ENCODE measurements around the gene STKLD1. TPM values are rescaled to one million over a fixed set of nuclear protein-coding genes. Genes with fewer than 3 reads are reported as not detected.

Gene STKLD1
- total RNA-seq, 3 donors from 2014 or later (not counting 1 experiment from before 2014, with no cell fraction given): 0.53 to 2.9 (median 1.1) TPM

GRCh38 chr9:133443248-133443647 lies 67.1 kb downstream of the STKLD1 start:
- Histone ChIP-seq H3K4me3 (ENCODE audit: low read length) (no peak overlapping the region), H3K27ac (ENCODE audit: low read length) (no peak overlapping the region), H3K4me1 (ENCODE audit: control insufficient read depth, insufficient read depth, low read length) (peaks cover 7% of the 10 kb centered on the region), H3K9me3 (ENCODE audit: control insufficient read depth, insufficient read depth, low read length) (no peaks in the 10 kb centered on the region), H3K27me3 (ENCODE audit: control insufficient read depth, insufficient read depth, low read length) (no peaks in the 10 kb centered on the region), H3K36me3 (ENCODE audit: control insufficient read depth, insufficient read depth, low read length) (no peaks in the 10 kb centered on the region)
- Mint-ChIP-seq H3K9me3 (no peaks in the 10 kb centered on the region), H3K4me3 (no peak overlapping the region), H3K36me3 (no peaks in the 10 kb centered on the region), H3K27ac (no peak overlapping the region), H3K27me3 (ENCODE audit: low read depth in 2 of 2) (no peaks in the 10 kb centered on the region), H3K4me1 (no peaks in the 10 kb centered on the region)
- WGBS (ENCODE audit: insufficient coverage): 94% methylated on average over 15 of the region's 15 CpGs
- intact Hi-C loops (cut with micrococcal nuclease): no loop called here
- DNase-seq (no peak), ATAC-seq (no peak)
- TF ChIP-seq CTCF (IDR thresholded peaks at IDR 0.05): no peak

GRCh38 chr9:133443982-133444381 lies 67.8 kb downstream of the STKLD1 start:
- intact Hi-C loops (cut with micrococcal nuclease): no loop called here
- H3K27me3 Mint-ChIP-seq (ENCODE audit: low read depth in 2 of 2): no peaks in the 10 kb centered on the region
- no peak overlapping the region for H3K4me3 Mint-ChIP-seq
- no peak for ATAC-seq
- H3K36me3 Mint-ChIP-seq: no peaks in the 10 kb centered on the region
- H3K36me3 ChIP-seq (ENCODE audit: control insufficient read depth, insufficient read depth, low read length): no peaks in the 10 kb centered on the region
- no peak overlapping the region for H3K27ac Mint-ChIP-seq
- WGBS (ENCODE audit: insufficient coverage): 80% methylated on average over 8 of the region's 8 CpGs
- H3K27ac ChIP-seq (ENCODE audit: low read length): no peak overlapping the region
- H3K27me3 ChIP-seq (ENCODE audit: control insufficient read depth, insufficient read depth, low read length): no peaks in the 10 kb centered on the region
- no peak overlapping the region for H3K4me3 ChIP-seq (ENCODE audit: low read length)
- H3K4me1 Mint-ChIP-seq: no peaks in the 10 kb centered on the region
- no peaks in the 10 kb centered on the region for H3K9me3 Mint-ChIP-seq
- H3K9me3 ChIP-seq (ENCODE audit: control insufficient read depth, insufficient read depth, low read length): no peaks in the 10 kb centered on the region
- no peak for TF ChIP-seq CTCF (IDR thresholded peaks at IDR 0.05)
- peaks cover 7% of the 10 kb centered on the region for H3K4me1 ChIP-seq (ENCODE audit: control insufficient read depth, insufficient read depth, low read length)
- DNase-seq: no peak

- 86% methylated on average over 23 of the region's 23 CpGs for WGBS (ENCODE audit: insufficient coverage)
- Histone ChIP-seq H3K36me3 (ENCODE audit: control insufficient read depth, insufficient read depth, low read length) (no peaks in the 10 kb centered on the region), H3K27me3 (ENCODE audit: control insufficient read depth, insufficient read depth, low read length) (no peaks in the 10 kb centered on the region), H3K4me3 (ENCODE audit: low read length) (no peak overlapping the region), H3K4me1 (ENCODE audit: control insufficient read depth, insufficient read depth, low read length) (peaks cover 7% of the 10 kb centered on the region), H3K27ac (ENCODE audit: low read length) (no peak overlapping the region), H3K9me3 (ENCODE audit: control insufficient read depth, insufficient read depth, low read length) (no peaks in the 10 kb centered on the region)
- Mint-ChIP-seq H3K27ac (no peak overlapping the region), H3K9me3 (no peaks in the 10 kb centered on the region), H3K4me1 (no peaks in the 10 kb centered on the region), H3K4me3 (no peak overlapping the region), H3K27me3 (ENCODE audit: low read depth in 2 of 2) (no peaks in the 10 kb centered on the region), H3K36me3 (no peaks in the 10 kb centered on the region)
- no peak for ATAC-seq
- DNase-seq: no peak
- intact Hi-C loops (cut with micrococcal nuclease): no loop called here
- TF ChIP-seq CTCF (IDR thresholded peaks at IDR 0.05): no peak
Observed at GRCh38 chr9:133445293-133445969, 69.3 kb downstream of the STKLD1 start.

GRCh38 chr9:133448487-133448972 lies 72.4 kb downstream of the STKLD1 start:
- no peaks in the 10 kb centered on the region for H3K9me3 Mint-ChIP-seq
- no peaks in the 10 kb centered on the region for H3K27me3 Mint-ChIP-seq (ENCODE audit: low read depth in 2 of 2)
- no peak overlapping the region for H3K4me3 Mint-ChIP-seq
- intact Hi-C loops (cut with micrococcal nuclease): no loop called here
- no peaks in the 10 kb centered on the region for H3K4me1 ChIP-seq (ENCODE audit: control insufficient read depth, insufficient read depth, low read length)
- no peaks in the 10 kb centered on the region for H3K36me3 Mint-ChIP-seq
- DNase-seq (no peak), ATAC-seq (no peak)
- no peaks in the 10 kb centered on the region for H3K4me1 Mint-ChIP-seq
- no peaks in the 10 kb centered on the region for H3K36me3 ChIP-seq (ENCODE audit: control insufficient read depth, insufficient read depth, low read length)
- H3K4me3 ChIP-seq (ENCODE audit: low read length): no peak overlapping the region
- H3K27ac Mint-ChIP-seq: no peak overlapping the region
- no peaks in the 10 kb centered on the region for H3K27me3 ChIP-seq (ENCODE audit: control insufficient read depth, insufficient read depth, low read length)
- no peak overlapping the region for H3K27ac ChIP-seq (ENCODE audit: low read length)
- H3K9me3 ChIP-seq (ENCODE audit: control insufficient read depth, insufficient read depth, low read length): no peaks in the 10 kb centered on the region
- no peak for TF ChIP-seq CTCF (IDR thresholded peaks at IDR 0.05)
- 91% methylated on average over 13 of the region's 13 CpGs for WGBS (ENCODE audit: insufficient coverage)
